WTC11 (cell line): Measurements from ENCODE around the gene ALG11.

Source experiments
- FOXP1 ChIP-seq: sonication (generic); formaldehyde crosslinking; IDR thresholded peaks from 2 replicates; pipeline ENCODE4 v1.8.0; 2022; ENCODE audit warnings: missing genetic modification reagents, mild to moderate bottlenecking, moderate library complexity, borderline replicate concordance
- TEAD4 ChIP-seq: sonication (generic); formaldehyde crosslinking; IDR thresholded peaks from 2 replicates; pipeline ENCODE4 v1.8.0; 2022; ENCODE audit warnings: mild to moderate bottlenecking, missing genetic modification reagents
- TF ChIP-seq, protein P1 (sequence below): fragments of 200-600 bp; IDR thresholded peaks from 2 replicates; pipeline ENCODE4 v1.8.0; 2022; ENCODE audit warnings: antibody characterized with exemption
- TF ChIP-seq, protein P2 (sequence below): sonication (generic); formaldehyde crosslinking; IDR thresholded peaks from 2 replicates; pipeline ENCODE4 v1.8.1; 2023; ENCODE audit warnings: mild to moderate bottlenecking, missing genetic modification reagents, borderline replicate concordance

DNA sequence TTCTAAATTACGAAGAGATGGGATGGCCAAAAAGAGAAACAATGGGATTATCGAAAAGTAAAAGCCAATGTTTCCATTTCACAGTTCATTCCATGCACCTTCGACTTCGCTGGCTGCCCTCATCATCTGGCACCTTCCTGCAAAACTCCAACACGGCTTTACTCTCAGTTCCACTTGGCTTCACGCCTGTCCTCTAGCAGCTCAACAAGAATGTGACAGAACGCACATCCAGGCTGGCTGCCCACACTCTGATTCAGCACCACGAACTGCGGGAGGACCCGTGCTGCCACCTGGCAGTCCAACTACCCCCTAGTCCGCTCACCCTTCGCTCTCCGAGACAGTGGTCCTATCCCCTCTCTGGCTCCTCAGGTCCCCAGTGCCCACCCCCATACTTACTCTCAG is 12.7 kb upstream of the ALG11 start:
- TF ChIP-seq FOXP1 (CRISPR knock-in tag), result no peak
- TF ChIP-seq, protein P1, sequence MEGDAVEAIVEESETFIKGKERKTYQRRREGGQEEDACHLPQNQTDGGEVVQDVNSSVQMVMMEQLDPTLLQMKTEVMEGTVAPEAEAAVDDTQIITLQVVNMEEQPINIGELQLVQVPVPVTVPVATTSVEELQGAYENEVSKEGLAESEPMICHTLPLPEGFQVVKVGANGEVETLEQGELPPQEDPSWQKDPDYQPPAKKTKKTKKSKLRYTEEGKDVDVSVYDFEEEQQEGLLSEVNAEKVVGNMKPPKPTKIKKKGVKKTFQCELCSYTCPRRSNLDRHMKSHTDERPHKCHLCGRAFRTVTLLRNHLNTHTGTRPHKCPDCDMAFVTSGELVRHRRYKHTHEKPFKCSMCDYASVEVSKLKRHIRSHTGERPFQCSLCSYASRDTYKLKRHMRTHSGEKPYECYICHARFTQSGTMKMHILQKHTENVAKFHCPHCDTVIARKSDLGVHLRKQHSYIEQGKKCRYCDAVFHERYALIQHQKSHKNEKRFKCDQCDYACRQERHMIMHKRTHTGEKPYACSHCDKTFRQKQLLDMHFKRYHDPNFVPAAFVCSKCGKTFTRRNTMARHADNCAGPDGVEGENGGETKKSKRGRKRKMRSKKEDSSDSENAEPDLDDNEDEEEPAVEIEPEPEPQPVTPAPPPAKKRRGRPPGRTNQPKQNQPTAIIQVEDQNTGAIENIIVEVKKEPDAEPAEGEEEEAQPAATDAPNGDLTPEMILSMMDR, result no peak
- TF ChIP-seq TEAD4 (CRISPR knock-in tag), result no peak
- TF ChIP-seq, protein P2, sequence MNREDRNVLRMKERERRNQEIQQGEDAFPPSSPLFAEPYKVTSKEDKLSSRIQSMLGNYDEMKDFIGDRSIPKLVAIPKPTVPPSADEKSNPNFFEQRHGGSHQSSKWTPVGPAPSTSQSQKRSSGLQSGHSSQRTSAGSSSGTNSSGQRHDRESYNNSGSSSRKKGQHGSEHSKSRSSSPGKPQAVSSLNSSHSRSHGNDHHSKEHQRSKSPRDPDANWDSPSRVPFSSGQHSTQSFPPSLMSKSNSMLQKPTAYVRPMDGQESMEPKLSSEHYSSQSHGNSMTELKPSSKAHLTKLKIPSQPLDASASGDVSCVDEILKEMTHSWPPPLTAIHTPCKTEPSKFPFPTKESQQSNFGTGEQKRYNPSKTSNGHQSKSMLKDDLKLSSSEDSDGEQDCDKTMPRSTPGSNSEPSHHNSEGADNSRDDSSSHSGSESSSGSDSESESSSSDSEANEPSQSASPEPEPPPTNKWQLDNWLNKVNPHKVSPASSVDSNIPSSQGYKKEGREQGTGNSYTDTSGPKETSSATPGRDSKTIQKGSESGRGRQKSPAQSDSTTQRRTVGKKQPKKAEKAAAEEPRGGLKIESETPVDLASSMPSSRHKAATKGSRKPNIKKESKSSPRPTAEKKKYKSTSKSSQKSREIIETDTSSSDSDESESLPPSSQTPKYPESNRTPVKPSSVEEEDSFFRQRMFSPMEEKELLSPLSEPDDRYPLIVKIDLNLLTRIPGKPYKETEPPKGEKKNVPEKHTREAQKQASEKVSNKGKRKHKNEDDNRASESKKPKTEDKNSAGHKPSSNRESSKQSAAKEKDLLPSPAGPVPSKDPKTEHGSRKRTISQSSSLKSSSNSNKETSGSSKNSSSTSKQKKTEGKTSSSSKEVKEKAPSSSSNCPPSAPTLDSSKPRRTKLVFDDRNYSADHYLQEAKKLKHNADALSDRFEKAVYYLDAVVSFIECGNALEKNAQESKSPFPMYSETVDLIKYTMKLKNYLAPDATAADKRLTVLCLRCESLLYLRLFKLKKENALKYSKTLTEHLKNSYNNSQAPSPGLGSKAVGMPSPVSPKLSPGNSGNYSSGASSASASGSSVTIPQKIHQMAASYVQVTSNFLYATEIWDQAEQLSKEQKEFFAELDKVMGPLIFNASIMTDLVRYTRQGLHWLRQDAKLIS (CRISPR knock-in tag), result no peak
